ENCODE measurements around the gene CREB3.

DNA sequence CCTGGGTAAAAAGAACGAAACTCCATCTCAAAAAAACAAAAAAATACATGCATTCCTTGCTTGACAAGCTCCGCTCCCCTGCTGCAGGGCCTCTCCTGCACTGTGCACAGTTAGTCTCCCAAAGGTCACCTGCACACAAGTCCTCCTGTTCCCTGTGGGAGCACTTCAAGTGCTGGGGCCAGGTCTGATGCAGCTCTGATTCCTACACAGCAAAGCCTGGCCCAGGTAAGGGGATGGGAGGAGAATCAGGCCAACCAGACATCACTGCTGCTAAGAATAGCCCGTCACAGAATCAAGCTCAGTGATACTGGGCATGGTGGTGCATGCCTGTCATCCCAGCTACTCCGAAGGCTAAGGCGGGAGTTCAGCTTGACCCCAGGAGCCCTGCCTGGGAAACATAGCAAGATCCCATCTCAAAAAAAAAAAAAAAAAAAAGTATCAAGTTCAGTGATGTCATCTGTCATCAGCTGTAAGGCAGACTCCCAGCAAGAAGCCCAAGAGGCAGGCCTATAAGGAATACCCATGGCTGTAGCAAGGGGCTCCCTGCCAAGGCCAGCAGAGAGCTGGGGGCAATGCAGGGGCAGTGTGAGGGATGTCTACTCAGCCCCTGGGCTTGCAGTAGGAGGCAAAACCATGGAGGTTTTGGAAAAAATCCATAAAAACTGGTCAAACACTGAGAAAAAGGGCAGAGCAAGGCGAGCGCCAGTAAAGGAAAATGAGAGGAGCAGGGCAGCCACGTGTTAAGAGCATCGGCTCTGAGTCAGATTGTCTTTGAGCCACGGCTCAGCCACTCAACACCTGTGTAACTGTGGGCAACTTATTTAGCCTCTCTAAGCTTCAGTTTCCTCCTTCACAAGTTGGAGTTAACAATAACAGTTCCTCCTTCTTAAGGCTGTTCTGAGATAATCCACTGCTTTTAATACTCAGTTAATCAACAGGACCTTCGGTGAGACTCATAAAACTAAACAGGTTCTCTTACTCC is 46.0 kb upstream of the CREB3 start:
- no peak for TF ChIP-seq EZH2 (IDR thresholded peaks at IDR 0.05; ENCODE audit: borderline replicate concordance, low read length)
- TF ChIP-seq, protein P1, sequence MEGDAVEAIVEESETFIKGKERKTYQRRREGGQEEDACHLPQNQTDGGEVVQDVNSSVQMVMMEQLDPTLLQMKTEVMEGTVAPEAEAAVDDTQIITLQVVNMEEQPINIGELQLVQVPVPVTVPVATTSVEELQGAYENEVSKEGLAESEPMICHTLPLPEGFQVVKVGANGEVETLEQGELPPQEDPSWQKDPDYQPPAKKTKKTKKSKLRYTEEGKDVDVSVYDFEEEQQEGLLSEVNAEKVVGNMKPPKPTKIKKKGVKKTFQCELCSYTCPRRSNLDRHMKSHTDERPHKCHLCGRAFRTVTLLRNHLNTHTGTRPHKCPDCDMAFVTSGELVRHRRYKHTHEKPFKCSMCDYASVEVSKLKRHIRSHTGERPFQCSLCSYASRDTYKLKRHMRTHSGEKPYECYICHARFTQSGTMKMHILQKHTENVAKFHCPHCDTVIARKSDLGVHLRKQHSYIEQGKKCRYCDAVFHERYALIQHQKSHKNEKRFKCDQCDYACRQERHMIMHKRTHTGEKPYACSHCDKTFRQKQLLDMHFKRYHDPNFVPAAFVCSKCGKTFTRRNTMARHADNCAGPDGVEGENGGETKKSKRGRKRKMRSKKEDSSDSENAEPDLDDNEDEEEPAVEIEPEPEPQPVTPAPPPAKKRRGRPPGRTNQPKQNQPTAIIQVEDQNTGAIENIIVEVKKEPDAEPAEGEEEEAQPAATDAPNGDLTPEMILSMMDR (conservative IDR thresholded peaks at IDR 0.05 in 1 of 2, IDR thresholded peaks at IDR 0.05 in 1 of 2; ENCODE audit: extremely low read depth in 1 of 2, insufficient read depth in 1 of 2, low read depth in 1 of 2, low read length in 2 of 2), result no peak

Measured in mammary epithelial cell (primary cell).